HG03175 (cell line): ENCODE results near the gene MSL2.
"Not testable (repeated sequence)": the region's sequence is repeated elsewhere in the genome, so short reads cannot be mapped to it uniquely, and the experiment has no call there.

Source experiments
- ATAC-seq: cut with Tn5 transposase; IDR thresholded peaks from one replicate; pipeline ENCODE4 v1.9.1; 2021; ENCODE audit warnings: mild to moderate bottlenecking, moderate library complexity; ENCODE audit not compliant: unreplicated experiment

The MSL2 gene, protein sequence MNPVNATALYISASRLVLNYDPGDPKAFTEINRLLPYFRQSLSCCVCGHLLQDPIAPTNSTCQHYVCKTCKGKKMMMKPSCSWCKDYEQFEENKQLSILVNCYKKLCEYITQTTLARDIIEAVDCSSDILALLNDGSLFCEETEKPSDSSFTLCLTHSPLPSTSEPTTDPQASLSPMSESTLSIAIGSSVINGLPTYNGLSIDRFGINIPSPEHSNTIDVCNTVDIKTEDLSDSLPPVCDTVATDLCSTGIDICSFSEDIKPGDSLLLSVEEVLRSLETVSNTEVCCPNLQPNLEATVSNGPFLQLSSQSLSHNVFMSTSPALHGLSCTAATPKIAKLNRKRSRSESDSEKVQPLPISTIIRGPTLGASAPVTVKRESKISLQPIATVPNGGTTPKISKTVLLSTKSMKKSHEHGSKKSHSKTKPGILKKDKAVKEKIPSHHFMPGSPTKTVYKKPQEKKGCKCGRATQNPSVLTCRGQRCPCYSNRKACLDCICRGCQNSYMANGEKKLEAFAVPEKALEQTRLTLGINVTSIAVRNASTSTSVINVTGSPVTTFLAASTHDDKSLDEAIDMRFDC

DNA sequence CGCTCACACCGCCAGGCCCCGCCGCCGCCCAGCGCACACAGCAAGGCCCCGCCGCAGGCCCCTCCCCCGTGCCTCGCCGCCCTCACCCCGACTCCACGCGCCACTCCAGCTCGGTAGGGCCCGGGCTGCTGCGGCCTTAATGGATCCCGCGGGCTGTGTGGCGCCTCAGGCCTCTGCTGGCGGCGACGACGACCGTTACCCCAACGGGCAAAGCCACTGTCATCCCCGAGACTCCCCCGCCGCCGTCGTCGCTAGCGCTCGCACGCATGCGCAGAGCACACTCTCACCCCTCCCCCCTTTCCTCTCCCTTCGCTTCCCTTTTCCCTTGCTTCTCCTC lies at the start of gene MSL2:
Gene MSL2, minus strand, starts transcription at position 272 of the 337 bp plus-strand sequence. CDS start 1,222 bp downstream, outside the sequence.
- ATAC-seq: no peak

DNA sequence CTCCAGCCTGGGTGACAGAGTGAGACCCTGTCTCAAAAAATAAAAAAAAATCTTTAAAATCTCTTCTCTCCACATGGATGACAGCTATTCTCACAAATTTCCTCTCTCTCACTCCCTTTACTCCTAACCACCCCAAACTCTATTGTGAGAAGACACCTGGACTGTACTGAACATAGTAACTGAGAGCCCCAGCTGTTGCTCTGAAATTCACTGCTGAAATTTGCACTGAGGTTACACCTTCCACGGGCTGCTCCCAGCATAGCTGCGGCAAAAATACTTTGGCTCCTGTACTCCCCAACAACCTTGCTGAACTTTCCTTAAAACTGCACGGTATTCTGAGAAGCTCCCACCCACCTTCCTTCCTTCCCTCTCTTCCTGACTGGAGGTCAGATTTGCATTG lies 49.6 kb upstream of the MSL2 start:
- no peak for ATAC-seq

DNA sequence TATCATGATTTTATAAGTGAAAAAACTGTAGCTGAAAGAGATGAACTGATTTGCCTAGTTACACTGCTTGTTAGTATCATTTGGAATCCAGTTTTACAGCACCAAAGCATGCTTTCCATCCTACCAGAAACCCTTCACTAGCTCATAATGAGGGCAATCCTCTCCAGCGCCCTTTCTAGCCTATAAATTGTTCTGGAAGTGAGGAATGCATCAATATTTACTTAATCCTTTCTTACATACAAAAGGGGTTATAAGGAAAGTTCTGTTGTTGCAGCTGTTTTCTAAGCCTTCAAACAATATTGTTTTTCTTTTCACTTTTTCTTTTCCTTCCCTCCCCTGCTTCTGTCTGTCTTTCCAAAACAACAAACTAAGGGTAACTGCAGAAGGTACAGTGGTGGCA lies 43.0 kb upstream of the MSL2 start:
- no peak for ATAC-seq

DNA sequence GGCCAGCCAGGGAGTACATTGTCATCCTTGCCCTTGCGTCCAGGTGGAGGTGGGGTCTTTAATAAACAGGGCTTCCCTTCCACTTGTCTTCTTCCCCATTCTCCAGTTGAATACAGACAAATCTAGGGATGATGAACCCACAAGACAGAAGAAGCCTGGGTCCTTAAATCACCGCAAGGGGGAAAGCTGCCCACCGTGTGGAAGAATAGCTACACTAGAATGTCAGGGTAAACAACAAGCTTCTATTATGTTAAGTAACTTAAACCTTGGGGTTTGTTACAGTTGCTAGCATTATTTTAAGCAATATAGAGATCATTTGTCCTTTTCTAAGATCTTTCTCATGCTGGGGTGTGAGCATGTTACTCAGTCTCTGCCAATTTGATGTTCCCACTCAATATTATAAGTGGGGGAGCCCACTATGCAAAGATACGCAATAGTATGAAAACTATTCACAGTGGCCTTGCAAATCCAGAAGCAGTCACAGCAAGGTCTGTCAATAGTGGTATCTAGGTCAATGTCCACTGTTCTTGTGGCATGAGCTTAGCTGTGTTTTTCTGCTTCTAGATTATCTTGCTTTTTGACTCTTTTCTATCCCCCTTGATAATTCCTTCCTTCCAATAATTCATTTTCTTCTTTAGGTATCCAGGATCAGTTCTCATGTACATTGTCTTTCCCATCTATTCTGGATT lies 42.0 kb upstream of the MSL2 start:
- no peak for ATAC-seq

DNA sequence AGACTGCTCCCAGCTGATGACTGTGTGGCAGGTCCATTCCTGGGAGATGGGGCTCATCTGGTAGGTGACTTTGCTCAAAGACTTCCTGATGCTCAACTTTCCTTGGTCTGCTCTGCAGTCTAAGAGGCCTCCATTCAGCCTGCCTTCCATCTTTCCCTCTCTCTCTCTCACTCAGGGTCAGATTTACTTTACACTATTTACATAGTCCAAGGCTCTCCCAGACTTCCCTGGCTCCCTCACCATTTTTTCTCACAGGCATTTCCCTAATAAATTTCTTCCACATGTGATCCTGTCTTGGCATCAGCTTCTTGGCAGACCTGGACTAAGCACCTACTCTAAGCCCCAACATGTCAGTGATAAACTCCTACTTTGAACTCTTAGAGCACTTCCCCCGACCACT lies 41.0 kb upstream of the MSL2 start:
- ATAC-seq: no peak

DNA sequence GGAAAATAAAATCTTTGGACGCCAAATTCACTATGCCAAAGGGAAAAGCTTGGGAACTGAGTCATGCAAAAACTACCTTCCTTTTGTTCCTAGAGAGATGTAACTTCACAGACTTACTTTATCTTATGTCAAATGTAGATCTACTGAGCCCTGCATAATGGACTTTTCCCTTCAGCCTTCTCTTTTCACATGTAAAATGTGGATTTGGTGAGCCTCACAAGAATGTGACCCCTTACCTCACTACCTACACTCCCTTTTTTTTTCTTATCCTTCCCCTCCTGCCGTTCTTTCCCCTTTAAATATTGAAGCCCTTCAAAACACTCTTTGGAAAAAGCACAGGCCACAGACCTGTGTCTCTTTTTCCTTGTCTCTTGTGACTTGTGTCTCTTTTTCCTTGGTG lies 40.0 kb upstream of the MSL2 start:
- no peak for ATAC-seq

DNA sequence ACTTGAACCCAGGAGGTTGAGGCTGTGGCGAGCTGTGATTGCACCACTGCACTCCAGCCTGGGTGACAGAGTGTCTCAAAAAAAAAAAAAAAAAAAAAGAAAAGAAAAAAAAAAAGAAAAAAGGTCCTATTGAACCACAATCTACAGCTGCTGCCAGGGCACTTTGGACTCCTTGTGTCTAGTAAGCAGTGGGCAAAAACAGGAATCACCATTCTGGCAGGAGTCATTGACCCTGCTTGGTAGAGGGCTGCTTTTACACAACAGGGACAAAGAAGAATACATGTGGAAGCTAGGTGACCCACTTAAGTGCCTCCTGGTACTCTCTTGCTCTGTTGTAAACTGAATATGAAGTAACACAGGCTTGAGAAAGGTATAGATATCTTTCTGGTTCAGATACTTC lies 39.4 kb upstream of the MSL2 start:
- ATAC-seq: no peak

DNA sequence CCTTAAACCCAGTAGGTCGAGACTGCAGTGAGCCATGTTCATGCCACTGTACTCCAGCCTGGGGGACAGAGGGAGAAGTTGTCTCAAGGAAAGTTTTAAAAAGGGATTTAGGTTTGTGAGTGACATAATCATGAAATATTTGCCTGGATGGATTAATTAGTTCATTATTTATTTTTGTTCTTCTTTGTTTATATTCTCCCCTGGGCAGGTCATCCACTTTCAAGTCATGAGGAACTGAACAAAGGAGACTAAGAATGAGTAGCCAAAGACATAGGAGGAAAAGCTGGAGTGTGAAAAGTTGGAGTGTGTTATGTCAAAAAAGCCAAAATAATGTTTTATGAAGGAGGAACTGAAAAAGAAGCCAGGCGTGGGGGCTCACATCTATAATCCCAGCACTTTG lies 36.3 kb upstream of the MSL2 start:
- ATAC-seq: no peak

DNA sequence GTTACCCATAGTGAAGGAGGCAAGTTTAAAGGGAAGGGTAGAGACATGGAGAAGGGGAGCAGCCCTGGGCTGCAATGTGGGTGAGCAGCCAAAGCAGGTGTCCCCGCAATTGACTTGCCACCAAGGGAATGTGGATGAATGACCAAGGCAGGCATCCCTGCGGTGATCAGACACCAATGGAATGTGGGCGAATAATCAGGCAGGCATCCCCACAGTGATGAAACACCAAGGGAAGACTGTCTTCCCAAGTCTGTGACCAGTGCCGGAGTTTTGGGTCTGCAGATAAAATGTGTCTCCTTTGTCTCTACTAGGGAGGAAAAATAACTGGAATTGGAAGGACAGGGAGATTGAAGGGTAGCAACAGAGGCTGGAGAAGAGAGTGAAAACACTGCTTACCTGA lies 26.6 kb upstream of the MSL2 start:
- ATAC-seq: not testable (repeated sequence)

DNA sequence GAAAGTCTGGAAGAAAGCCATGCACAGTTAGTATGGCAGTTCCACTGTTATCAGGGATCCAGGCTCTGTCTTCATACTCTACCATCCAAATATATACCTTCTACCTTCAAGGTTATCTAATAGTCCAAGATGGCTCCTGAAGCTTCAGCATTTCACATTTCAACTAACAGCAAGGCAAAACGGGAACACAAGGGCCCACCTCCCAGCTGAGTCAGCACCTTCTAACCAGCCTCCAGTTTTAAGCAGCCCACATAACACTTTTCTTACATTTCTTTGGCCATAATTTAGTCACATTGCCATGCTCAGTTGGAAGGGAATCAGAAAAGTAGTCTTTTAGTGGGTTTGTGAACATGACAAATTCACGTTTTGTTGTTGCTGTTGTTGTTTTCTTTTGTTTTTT lies 15.4 kb upstream of the MSL2 start:
- ATAC-seq: no peak

DNA sequence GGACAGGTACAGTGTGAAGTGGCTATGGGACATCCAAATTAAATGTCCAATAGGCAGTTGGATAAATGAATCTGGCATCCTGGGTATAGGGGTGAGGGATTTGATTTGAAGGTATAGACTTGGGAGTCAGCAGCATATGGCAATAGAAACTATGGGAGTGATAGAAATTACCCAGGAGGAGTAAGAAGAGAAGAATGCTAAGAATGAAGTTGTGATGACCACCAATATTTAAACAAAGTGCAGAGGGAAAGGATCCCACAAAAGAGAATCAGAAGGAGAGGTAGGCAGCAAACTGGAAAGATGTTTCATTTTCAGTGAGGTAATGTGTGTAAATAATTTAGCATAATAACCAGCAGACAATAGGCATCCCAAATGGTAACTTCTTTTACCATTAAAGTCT lies 13.8 kb upstream of the MSL2 start:
- no peak for ATAC-seq

DNA sequence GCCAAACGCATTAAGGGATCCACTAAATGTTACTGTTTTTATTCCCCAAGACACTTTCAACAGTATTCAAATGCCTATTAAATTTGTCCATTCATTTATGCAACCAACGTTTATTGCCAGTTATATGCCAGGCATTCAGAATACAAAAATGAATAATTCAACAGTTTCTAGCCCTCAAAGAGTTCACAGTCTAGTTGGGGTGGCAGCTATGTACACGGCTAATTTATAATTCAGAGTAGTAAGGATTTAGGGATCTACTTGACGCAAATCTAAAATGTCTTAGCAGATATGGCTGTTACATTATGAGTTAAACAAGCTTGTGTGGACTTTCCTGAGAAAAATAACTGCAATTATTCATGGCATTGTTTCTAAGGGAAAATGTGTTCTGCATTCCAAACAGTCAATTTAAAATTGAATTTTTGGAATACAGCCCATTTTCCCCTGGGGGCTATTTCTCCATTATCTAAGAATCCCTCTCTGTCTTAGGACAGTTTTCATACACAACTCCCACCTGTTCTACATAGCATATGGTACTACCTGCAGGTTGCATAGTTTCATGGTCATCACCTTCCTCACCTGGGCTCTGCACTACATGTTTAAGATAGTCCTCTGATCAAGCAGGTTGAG lies 11.5 kb upstream of the MSL2 start:
- ATAC-seq: no peak

DNA sequence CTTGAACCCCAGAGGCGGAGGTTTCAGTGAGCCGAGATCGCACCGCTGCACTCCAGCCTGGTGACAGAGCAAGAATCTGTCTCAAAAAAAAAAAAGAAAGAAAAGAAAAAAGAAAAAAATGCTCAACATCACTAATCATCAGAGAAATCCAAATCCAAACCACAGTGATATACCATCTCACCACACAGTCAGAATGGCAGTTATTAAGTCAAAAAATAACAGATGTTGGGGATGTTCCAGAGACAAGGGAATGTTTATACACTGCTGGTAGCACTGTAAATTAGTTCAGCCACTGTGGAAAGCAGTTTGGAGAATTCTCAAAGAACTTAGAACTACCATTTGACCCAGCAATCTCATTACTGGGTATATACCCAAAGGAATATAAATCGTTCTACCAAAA lies 3.1 kb upstream of the MSL2 start:
- not testable (repeated sequence) for ATAC-seq

DNA sequence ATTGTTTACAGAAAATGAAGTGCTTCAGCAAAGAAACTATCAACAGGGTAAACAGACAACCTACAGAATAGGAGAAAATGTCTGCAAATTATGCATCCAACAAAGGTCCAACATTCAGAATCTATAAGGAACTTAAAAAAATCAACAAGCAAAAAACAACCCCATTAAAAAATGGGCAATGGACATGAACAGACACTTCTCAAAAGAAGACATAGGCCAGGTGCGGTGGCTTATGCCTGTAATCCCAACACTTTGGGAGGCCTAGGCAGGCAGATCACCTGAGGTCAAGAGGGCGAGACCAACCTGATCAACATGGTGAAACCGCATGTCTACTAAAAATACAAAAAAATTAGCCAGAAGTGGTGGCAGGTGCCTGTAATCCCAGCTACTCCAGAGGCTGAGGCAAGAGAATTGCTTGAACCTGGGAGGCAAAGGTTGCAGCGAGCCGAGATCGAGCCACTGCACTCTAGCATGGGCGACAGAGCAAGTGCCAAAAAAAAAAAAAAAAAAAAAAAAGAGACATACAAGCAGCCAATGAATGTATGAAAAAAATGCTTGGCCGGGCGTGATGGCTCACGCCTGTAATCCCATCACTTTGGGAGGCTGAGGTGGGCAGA lies 2.4 kb upstream of the MSL2 start:
- not testable (repeated sequence) for ATAC-seq

DNA sequence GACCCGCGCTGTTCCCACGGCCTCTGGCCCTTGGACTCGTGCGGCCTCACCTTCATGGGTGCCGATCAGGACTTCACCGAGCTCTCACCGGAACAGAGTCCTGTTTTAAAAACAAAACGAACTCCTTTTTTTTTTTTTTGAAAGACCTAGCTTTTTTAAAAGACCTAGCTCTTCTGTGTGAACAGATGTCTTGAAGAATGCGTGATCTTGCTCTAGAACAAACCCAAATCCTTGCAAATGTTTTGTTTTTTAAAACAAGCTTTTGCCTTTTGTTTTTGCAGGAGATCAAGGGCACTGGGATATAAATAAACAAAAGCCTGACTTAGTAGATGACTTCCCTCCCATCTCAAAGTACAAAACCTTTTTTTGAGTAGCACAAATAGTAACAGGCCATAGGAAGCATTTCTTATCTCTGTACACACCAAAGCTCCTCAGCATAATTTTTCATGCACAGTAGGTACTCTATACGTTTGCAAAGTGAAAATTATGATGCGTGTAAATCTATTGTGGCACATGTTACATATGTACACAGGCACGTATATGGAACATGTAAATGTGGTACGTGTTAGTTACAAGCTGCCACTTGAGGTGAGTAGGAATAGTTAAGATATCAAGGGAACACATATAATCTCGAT lies 1.1 kb upstream of the MSL2 start:
- no peak for ATAC-seq

DNA sequence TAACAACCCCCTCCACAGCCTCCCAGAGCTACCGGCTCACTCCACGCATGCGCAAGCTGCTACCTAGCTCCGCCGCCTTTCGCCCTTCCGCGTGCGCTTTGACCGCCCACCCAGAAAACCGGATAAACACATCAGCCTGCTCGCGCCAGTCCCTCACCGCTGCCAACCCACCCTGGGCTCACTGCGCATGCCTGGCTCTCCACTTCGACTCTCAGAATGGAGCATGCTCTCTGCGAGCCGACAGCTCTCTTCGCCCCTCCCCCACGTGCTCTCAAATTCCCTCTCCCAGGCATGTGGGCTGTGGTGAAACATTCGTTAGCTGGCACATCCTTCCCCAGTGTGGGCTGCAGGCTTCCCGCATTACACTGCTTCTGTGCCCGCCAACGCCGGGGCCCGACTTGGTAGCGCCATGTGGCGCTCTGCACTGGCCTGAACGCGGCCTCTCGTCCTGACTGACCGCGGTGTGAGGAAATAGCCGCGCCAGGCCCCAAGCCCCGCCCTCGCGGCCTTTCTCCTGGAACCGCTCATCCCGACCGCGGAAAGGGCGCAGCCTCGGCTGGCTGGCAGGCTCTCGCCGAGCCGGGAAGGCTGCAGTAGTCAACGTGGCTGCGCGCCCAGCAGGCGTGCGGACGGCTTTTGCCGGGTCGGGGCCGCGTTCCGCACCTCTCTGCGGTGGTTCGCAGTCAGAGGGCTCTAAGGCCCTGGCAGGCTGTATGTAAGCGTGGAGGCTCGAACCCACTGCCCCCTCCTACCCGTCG lies 445 bp upstream of the MSL2 start:
- peak; percentile 72 for ATAC-seq

DNA sequence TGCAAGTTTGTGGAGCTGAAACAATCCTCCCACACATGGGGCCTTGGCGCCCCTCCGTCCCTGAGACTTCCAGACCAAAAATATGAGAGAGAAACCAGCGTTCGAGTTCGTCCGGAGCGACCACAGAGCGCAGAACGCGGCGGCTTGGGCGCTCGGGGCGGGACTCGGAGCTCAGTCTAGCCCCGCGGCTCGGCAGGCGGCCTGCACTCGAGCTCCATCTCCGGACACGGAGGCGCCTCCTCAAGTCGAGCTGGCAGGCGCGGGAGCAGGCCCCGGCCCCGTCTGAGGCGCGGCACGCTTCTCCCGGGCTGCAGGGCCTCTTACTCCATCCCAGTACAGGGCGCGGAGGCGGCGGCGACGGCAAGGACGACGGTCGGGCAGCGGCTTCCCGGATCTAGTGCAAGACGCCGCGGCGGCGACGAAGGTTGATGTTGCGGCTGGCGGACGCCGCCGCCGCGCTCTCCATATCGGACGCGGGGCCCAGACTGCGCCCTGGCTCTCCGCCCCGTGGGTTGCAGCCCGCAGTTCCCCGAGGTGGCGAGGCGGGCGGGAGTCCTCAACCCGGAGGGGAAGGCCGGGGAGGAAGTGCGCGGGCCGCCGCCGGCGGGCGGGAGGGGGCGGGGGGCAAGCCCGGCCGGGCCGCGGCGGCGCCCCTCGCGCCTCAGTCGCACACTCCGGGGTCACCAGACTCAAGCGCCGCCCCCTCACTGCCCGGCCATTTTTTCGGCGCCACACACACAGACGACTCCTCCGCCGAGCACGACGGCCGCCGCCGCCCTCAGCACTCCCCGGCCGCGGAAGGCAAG lies 674 bp downstream of the MSL2 start:
- ATAC-seq: peak; percentile 42

DNA sequence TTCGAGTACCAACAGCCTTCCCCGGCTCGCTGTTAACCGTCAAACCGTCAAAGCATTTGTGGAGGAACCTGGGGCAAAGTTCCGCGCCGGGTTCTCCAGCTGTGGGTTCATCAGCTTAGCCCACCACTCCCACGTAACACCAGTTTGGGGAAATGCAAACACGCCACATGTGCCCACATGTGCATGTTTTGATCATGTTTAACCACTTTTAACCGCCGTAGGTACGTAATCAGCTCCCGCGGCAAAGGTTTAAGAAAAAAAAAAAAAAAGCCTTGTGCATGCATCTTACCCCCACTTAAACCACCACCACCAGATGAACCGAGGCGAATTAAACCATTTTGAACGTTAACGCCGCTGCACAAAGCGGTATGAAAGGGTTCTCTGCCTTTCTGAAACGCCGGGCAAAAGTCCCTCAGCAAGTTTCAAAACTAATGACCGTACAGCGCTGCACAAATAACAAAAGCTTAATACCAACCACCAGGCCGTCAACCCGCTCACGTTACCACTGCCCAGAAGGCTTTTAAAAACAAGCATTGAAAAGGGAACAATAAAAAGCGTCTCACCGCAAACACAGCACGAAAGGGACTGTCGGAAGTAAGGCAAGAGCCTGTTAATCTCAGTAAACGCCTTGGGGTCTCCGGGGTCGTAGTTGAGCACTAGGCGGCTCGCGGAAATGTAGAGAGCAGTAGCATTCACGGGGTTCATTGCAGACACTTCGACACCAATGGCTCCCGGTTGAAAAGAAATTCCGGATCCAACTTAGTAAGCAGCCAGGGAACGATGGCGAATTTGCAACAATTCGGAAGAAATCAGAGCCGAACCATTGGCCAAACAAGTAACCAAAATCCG lies 1.5 kb downstream of the MSL2 start:
- no peak for ATAC-seq
